GM12878 (cell line): ENCODE results near the gene SMR3A. TPM values are rescaled to one million over a fixed set of nuclear protein-coding genes. Genes with fewer than 3 reads are reported as not detected.

ENCODE experiments used
- BACH1 ChIP-seq: fragments of 450-650 bp; IDR thresholded peaks from 2 replicates; pipeline ENCODE4 v1.6.1; 2017; ENCODE audit warnings: mild to moderate bottlenecking, borderline replicate concordance
- ESRRA ChIP-seq: IDR thresholded peaks from 2 replicates; pipeline ENCODE4 v1.6.1; 2012; ENCODE audit warnings: mild to moderate bottlenecking, low read length, improper control_type of control experiment
- GABPA ChIP-seq: IDR thresholded peaks from 2 replicates; pipeline ENCODE4 v1.6.1; 2014; ENCODE audit warnings: antibody characterized with exemption, low read depth, mild to moderate bottlenecking, inconsistent platforms
- HDAC6 ChIP-seq: fragments of 200-600 bp; sonication (generic); IDR thresholded peaks from one replicate; pipeline ENCODE4 v1.8.0; 2017; ENCODE audit warnings: antibody characterized with exemption; ENCODE audit not compliant: unreplicated experiment
- IKZF1 ChIP-seq: fragments of 450-650 bp; conservative IDR thresholded peaks from 2 replicates; pipeline ENCODE4 v1.6.1; 2017; ENCODE audit warnings: antibody characterized with exemption, mild to moderate bottlenecking
- MAX ChIP-seq: IDR thresholded peaks from 2 replicates; pipeline ENCODE4 v1.6.1; 2012; ENCODE audit warnings: low read depth, low read length, improper control_type of control experiment
- MEF2A ChIP-seq: IDR thresholded peaks from 2 replicates; pipeline ENCODE4 v1.6.1; 2011; ENCODE audit warnings: low read depth, mild to moderate bottlenecking, low read length, moderate library complexity; ENCODE audit not compliant: insufficient read depth
- NR2C1 ChIP-seq: fragments of 450-650 bp; IDR thresholded peaks from 2 replicates; pipeline ENCODE4 v1.6.1; 2017; ENCODE audit warnings: antibody characterized with exemption, mild to moderate bottlenecking, moderate library complexity
- POLR2AphosphoS5 ChIP-seq: IDR thresholded peaks from 2 replicates; pipeline ENCODE4 v1.6.1; 2011; ENCODE audit warnings: mild to moderate bottlenecking, low read length, inconsistent platforms
- SKIL ChIP-seq: fragments of 450-650 bp; IDR thresholded peaks from 2 replicates; pipeline ENCODE4 v1.6.1; 2017; ENCODE audit warnings: mild to moderate bottlenecking, low read depth, inconsistent platforms; ENCODE audit not compliant: poor library complexity, severe bottlenecking
- SPI1 ChIP-seq: IDR thresholded peaks from 2 replicates; pipeline ENCODE4 v1.6.1; 2011; ENCODE audit warnings: low read depth, mild to moderate bottlenecking, low read length, moderate library complexity, borderline replicate concordance; ENCODE audit not compliant: insufficient read depth
- SUPT20H ChIP-seq: IDR thresholded peaks from 2 replicates; pipeline ENCODE4 v1.6.1; 2011; ENCODE audit warnings: low read depth, mild to moderate bottlenecking, low read length, moderate library complexity, borderline replicate concordance; ENCODE audit not compliant: control insufficient read depth
- TARDBP ChIP-seq: IDR thresholded peaks from 2 replicates; pipeline ENCODE4 v1.6.1; 2016; ENCODE audit warnings: borderline replicate concordance
- ZBTB33 ChIP-seq: fragments of 450-650 bp; IDR thresholded peaks from 2 replicates; pipeline ENCODE4 v1.6.1; 2017; ENCODE audit warnings: mild to moderate bottlenecking
- ZNF622 ChIP-seq: fragments of 450-650 bp; IDR thresholded peaks from 2 replicates; pipeline ENCODE4 v1.6.1; 2017; ENCODE audit warnings: mild to moderate bottlenecking, inconsistent platforms
- polyA plus RNA-seq, 11 experiments: library from polyadenylated mRNA; depleted of rRNA in 4 of 11; unstranded in 6 of 11; stranded (reverse) in 5 of 11; fragments of >200 nt; fragmentation: Nextera tagmentation in 4 of 11; fragmentation: Illumina TruSeq in 1 of 11; extraction: Ambion mirVana in 4 of 11; extraction: Trizol in 1 of 11; gene quantifications; 1 replicate in 1 of 11; 2 replicates in 10 of 11; pipeline versions ENCODE4 v1.2.1 to v1.2.3, GENCODE V29; 2011 to 2016; ENCODE audit warnings: inconsistent platforms in 2 of 11, missing spikeins in 2 of 11, low read depth in 1 of 11
- total RNA-seq, 4 experiments: library from RNA; depleted of rRNA in 3 of 4; stranded (reverse); fragments of >200 nt in 3 of 4; fragmentation: Illumina TruSeq in 1 of 4; extraction: Trizol in 1 of 4; gene quantifications; 2 replicates each; pipeline versions ENCODE4 v1.2.1 to v1.2.3, GENCODE V29; 2013 to 2021
- TF ChIP-seq, protein P1 (sequence below): fragments of 450-650 bp; IDR thresholded peaks from 2 replicates; pipeline ENCODE4 v1.6.1; 2016; ENCODE audit warnings: mild to moderate bottlenecking
- TF ChIP-seq, protein P2 (sequence below): fragments of 450-650 bp; IDR thresholded peaks from 2 replicates; pipeline ENCODE4 v1.6.1; 2017; ENCODE audit warnings: mild to moderate bottlenecking, moderate library complexity
- TF ChIP-seq, protein P3 (sequence below): IDR thresholded peaks from 2 replicates; pipeline ENCODE4 v1.6.1; 2012; ENCODE audit warnings: low read depth, low read length, improper control_type of control experiment

The SMR3A gene
- total and polyA plus RNA-seq, 10 of the 15 experiments (the other 5 are each of a cell fraction or from before 2014, with no cell fraction given) = not detected

GRCh38 chr4:70392057-70392776, 31.7 kb downstream of the SMR3A start (continued):
- TF ChIP-seq, protein P1, sequence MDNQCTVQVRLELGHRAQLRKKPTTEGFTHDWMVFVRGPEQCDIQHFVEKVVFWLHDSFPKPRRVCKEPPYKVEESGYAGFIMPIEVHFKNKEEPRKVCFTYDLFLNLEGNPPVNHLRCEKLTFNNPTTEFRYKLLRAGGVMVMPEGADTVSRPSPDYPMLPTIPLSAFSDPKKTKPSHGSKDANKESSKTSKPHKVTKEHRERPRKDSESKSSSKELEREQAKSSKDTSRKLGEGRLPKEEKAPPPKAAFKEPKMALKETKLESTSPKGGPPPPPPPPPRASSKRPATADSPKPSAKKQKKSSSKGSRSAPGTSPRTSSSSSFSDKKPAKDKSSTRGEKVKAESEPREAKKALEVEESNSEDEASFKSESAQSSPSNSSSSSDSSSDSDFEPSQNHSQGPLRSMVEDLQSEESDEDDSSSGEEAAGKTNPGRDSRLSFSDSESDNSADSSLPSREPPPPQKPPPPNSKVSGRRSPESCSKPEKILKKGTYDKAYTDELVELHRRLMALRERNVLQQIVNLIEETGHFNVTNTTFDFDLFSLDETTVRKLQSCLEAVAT = peak; percentile 75; the same call in 1 of the 2 replicates
- TF ChIP-seq ZBTB33 = no peak
- TF ChIP-seq HDAC6 = no peak
- TF ChIP-seq MAX = no peak
- TF ChIP-seq, protein P2, sequence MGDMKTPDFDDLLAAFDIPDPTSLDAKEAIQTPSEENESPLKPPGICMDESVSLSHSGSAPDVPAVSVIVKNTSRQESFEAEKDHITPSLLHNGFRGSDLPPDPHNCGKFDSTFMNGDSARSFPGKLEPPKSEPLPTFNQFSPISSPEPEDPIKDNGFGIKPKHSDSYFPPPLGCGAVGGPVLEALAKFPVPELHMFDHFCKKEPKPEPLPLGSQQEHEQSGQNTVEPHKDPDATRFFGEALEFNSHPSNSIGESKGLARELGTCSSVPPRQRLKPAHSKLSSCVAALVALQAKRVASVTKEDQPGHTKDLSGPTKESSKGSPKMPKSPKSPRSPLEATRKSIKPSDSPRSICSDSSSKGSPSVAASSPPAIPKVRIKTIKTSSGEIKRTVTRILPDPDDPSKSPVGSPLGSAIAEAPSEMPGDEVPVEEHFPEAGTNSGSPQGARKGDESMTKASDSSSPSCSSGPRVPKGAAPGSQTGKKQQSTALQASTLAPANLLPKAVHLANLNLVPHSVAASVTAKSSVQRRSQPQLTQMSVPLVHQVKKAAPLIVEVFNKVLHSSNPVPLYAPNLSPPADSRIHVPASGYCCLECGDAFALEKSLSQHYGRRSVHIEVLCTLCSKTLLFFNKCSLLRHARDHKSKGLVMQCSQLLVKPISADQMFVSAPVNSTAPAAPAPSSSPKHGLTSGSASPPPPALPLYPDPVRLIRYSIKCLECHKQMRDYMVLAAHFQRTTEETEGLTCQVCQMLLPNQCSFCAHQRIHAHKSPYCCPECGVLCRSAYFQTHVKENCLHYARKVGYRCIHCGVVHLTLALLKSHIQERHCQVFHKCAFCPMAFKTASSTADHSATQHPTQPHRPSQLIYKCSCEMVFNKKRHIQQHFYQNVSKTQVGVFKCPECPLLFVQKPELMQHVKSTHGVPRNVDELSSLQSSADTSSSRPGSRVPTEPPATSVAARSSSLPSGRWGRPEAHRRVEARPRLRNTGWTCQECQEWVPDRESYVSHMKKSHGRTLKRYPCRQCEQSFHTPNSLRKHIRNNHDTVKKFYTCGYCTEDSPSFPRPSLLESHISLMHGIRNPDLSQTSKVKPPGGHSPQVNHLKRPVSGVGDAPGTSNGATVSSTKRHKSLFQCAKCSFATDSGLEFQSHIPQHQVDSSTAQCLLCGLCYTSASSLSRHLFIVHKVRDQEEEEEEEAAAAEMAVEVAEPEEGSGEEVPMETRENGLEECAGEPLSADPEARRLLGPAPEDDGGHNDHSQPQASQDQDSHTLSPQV = no peak
- TF ChIP-seq POLR2AphosphoS5 = no peak
- TF ChIP-seq TARDBP = no peak
- peak; percentile 50 for TF ChIP-seq IKZF1
- TF ChIP-seq NR2C1 = no peak
- peak; percentile 43; the same call in 1 of the 2 replicates for TF ChIP-seq BACH1
- no peak for TF ChIP-seq ZNF622
- TF ChIP-seq GABPA = no peak
- no peak for TF ChIP-seq SPI1
- TF ChIP-seq SKIL = peak; percentile 78
- TF ChIP-seq ESRRA = no peak
- TF ChIP-seq MEF2A = no peak
- TF ChIP-seq SUPT20H = no peak
- TF ChIP-seq, protein P3, sequence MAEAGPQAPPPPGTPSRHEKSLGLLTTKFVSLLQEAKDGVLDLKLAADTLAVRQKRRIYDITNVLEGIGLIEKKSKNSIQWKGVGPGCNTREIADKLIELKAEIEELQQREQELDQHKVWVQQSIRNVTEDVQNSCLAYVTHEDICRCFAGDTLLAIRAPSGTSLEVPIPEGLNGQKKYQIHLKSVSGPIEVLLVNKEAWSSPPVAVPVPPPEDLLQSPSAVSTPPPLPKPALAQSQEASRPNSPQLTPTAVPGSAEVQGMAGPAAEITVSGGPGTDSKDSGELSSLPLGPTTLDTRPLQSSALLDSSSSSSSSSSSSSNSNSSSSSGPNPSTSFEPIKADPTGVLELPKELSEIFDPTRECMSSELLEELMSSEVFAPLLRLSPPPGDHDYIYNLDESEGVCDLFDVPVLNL = no peak
